ENCODE measurements around the gene HOXC13. TPM values are rescaled to one million over a fixed set of nuclear protein-coding genes. Genes with fewer than 3 reads are reported as not detected.

The HOXC13 gene
- total RNA-seq, 2 donors from 2014 or later: not detected

DNA sequence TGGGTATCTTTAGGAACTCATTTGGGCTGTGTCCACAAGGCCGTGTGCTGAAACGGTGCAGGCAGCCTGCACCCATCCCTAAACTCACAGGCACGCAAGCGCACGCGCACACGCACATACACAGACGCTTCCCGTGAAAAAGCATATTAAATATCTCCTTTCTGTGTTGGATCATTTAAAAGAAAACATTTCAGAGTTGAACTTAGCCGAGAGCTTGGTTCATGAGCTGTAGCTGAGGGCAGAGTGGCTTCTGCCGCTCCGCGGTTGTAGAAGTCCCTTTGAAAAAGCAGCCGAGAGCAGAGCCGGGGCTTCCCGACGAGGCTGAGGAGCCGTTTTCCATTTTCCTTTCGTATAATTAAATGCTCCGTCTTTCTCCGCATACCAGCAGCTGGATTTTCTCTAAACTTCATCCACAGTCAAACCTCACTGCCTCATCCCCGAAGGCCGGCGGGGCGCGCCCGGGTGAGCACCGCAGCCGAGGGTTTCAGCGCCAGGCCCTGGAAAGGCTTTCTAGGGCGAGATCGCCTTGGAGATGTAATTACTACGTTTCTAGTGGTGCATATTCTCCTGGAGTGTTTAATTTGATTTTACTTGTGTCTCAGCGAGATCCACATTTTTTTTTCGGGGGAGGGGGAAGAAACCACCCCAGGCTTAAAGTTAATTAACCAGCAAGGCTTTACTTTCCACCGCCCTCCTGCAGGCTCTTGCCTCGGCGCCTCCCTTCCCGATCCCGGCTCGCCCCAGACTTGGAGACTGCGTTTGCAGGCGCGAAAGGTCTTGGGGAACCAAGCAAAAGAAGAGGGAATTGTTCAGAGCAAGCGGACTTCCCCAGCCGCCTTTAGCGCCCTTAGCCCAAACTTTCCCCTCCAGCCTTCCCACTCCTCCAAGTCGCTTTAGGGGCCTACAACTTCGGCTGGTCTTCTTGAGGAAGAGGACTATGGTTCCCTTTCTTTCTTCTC is 3.0 kb upstream of the HOXC13 start:
- no peak for DNase-seq (ENCODE audit: low spot score in 2 of 2)
- no peak for ATAC-seq
- Mint-ChIP-seq H3K36me3 (peaks cover 0 to 6% of the 10 kb centered on the region in 2 donors), H3K9me3 (no peaks in the 10 kb centered on the region), H3K27ac (peak overlapping the region in 1 of 2 donors; percentile 50)

DNA sequence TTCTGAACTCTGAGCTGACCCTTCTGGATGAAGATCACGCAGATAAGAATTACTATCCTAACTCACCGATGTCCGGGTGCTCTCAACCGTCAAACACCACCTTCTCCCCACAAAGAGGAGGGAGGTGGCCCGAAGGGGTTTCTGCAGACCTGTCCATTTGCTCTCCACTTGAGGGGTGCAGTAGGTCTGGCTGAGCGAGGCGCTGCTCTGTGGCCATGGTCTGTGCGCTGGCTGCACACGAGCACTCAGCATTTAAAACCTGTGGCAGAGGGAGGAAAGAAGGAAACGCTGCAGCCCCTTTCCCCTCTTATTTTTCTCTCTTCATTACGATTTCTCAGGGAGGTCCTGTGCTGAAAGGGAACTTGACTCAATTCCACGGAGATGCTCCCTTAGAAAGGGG is 1.5 kb upstream of the HOXC13 start:
- ATAC-seq: no peak
- no peak for DNase-seq (ENCODE audit: low spot score in 2 of 2)
- Mint-ChIP-seq H3K36me3 (peaks cover 0 to 6% of the 10 kb centered on the region in 2 donors), H3K9me3 (no peaks in the 10 kb centered on the region), H3K27ac (no peak overlapping the region)

DNA sequence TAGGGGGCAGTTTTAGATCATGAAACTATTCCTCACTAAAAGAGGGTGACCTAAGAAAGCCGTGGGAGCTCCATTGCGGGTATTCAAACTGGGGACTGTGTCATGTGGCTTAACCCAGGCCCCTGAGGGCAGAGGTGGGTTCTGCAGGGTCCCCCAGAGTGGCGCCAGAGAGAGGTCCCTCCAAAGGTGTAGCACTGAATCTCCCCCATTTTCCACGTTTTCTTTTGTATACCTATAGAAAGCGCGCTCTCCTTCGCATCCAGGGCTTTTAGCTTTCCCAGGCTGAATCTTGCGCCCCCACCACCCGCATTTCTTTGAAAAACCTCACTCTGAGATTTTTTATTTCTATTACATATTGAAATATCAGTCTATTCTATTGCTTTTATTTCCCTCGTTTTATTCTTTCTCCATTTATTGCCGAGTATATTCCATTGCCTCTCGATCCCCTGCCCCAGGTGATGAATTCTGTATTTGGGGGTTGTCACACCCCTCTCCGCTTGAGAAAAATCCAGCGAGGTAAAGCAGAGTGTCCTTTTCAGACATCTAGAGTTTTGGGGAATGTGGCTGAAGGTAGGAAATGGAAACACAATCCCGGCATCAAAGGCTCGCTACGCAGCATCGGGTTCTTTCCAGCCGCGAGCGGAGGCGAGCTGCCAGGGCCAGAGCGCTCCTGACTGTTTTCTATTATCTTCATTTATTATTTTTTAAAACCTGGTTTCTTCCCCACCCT is 870 bp upstream of the HOXC13 start:
- peak overlapping the region in 1 of 2 donors; percentile 67 for H3K27ac Mint-ChIP-seq
- no peak for DNase-seq (ENCODE audit: low spot score in 2 of 2)
- no peak for ATAC-seq
- no peaks in the 10 kb centered on the region for H3K9me3 Mint-ChIP-seq
- peaks cover 0 to 6% of the 10 kb centered on the region in 2 donors for H3K36me3 Mint-ChIP-seq

DNA sequence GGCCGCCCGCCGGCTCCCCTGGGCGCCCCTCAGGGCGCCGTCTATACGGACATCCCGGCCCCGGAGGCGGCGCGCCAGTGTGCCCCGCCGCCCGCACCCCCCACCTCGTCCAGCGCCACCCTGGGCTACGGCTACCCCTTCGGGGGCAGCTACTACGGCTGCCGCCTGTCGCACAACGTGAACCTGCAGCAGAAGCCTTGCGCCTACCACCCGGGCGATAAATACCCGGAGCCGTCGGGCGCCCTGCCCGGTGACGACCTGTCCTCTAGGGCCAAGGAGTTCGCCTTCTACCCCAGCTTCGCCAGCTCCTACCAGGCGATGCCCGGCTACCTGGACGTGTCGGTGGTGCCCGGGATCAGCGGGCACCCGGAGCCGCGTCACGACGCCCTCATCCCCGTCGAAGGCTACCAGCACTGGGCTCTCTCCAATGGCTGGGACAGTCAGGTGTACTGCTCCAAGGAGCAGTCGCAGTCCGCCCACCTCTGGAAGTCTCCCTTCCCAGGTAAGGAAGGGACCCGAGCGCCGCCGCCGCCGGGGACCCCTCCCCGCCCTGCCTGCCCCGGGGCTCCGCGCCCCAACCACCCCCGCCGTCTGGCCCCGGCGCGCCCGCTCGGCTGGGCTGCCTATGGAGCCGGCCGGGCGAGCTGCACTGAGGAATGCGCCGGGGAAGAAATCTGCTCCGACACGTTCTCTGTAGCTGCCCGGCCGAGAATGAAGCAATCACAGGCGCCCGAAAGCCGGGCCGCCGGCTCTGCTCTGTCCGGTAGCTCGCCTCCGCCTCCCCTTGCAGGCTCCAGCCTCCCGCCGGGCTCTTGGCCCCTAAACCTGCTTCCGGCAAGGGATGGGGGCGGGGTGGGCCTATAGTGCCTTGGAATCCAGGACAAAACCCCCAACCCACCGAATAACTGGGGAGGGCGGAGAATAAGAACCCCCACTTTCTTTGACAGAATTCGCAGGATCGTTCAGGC is 794 bp downstream of the HOXC13 start:
- H3K36me3 Mint-ChIP-seq: no peaks in the 10 kb centered on the region
- H3K9me3 Mint-ChIP-seq: no peaks in the 10 kb centered on the region
- ATAC-seq: no peak
- no peak for DNase-seq (ENCODE audit: low spot score in 2 of 2)
- no peak overlapping the region for H3K27ac Mint-ChIP-seq

DNA sequence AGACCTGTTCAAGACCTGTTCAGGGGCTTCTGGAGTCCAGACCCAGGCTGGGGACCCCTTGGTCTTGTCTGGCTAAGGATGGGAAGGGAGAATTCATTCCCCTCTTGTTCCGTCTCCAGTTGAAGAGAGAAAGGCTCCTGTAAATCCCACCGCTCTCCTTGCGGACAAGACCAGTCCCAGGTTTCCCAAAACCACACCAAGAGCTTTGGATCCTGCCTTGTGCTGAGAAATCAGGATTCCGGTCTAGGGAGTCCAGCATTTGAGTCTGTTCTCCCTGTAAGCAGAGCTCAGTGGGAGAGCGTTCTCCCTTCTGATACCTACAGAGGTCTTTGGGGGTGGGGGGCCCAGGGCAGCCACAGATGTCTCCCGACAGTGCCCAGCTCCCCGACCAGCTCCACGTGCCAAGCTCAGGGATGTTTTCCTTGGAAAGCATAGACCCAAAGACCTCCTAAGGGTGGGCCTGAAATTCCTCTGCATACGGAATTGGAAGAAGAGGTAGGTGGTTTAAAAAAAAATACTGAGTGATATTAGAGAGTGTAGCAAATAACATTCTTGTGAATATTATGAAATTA is 1.9 kb downstream of the HOXC13 start:
- H3K27ac Mint-ChIP-seq: no peak overlapping the region
- no peaks in the 10 kb centered on the region for H3K36me3 Mint-ChIP-seq
- H3K9me3 Mint-ChIP-seq: no peaks in the 10 kb centered on the region

GRCh38 chr12:53941187-53941586 is 2.6 kb downstream of the HOXC13 start:
- H3K27ac Mint-ChIP-seq: no peak overlapping the region
- ATAC-seq: no peak

More for the DNA sequence above, 1.9 kb downstream of the HOXC13 start:
- DNase-seq (ENCODE audit: low spot score in 2 of 2) (no peak), ATAC-seq (no peak)

DNA sequence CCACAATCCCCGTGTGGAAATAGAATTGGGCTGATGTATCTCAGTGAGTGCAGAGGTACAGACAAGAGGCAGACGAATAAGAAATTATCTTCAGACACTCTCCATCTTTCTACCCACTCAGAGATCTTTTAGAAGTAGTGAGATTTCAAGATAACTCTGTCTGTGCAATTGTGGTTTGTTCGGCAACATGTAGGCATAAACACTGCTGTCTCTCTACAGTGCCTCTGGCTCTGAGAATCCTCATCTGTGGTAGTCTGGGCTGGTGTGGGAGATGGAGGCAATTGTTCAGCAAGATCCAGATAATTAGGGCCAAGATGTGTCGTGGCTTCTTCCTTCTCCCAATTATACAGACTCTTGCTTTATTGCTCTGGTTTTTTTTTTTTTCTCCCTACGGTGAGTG is 3.1 kb downstream of the HOXC13 start:
- peaks cover 0 to 6% of the 10 kb centered on the region in 2 donors for H3K36me3 Mint-ChIP-seq

More at GRCh38 chr12:53941187-53941586, 2.6 kb downstream of the HOXC13 start:
- H3K9me3 Mint-ChIP-seq: no peaks in the 10 kb centered on the region
- H3K36me3 Mint-ChIP-seq: peaks cover 0 to 6% of the 10 kb centered on the region in 2 donors
- no peak for DNase-seq (ENCODE audit: low spot score in 2 of 2)

DNA sequence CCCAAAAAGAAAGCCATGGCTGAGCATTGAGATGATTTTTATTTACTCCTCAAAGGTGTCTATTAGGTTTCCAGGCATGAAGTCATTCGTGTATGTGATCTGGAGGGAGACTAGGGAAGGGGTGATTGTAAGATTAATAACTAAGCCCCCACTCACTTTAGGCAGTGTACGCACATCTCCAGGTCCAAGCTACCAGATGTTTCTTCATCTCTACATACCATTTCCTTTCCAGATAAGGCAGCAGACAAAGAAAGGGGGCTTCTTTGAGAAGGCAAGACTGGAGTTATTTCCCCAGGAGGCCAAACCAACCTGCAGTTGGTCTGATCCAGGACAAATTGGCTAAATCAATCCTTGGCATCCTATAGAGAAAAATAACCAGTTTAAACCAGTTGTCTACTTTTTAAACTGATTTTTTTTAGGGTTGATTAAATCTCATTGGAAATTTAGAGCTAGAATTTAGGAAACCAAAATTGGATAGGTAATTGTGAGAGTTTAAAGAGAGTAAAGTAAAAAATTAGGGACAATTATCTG is 3.9 kb downstream of the HOXC13 start:
- no peak overlapping the region for H3K27ac Mint-ChIP-seq
- ATAC-seq (no peak), DNase-seq (ENCODE audit: low spot score in 2 of 2) (no peak)
- peaks cover 0 to 6% of the 10 kb centered on the region in 2 donors for H3K36me3 Mint-ChIP-seq
- no peaks in the 10 kb centered on the region for H3K9me3 Mint-ChIP-seq

More for the DNA sequence above, 3.1 kb downstream of the HOXC13 start:
- H3K27ac Mint-ChIP-seq: no peak overlapping the region
- no peak for ATAC-seq
- H3K9me3 Mint-ChIP-seq: no peaks in the 10 kb centered on the region
- DNase-seq (ENCODE audit: low spot score in 2 of 2): no peak

- DNase-seq (ENCODE audit: low spot score in 2 of 2) (no peak), ATAC-seq (no peak)
- no peak overlapping the region for H3K27ac Mint-ChIP-seq
- no peaks in the 10 kb centered on the region for H3K9me3 Mint-ChIP-seq
- H3K36me3 Mint-ChIP-seq: peaks cover 0 to 6% of the 10 kb centered on the region in 2 donors
Measured at GRCh38 chr12:53944209-53944608, 5.6 kb downstream of the HOXC13 start.

DNA sequence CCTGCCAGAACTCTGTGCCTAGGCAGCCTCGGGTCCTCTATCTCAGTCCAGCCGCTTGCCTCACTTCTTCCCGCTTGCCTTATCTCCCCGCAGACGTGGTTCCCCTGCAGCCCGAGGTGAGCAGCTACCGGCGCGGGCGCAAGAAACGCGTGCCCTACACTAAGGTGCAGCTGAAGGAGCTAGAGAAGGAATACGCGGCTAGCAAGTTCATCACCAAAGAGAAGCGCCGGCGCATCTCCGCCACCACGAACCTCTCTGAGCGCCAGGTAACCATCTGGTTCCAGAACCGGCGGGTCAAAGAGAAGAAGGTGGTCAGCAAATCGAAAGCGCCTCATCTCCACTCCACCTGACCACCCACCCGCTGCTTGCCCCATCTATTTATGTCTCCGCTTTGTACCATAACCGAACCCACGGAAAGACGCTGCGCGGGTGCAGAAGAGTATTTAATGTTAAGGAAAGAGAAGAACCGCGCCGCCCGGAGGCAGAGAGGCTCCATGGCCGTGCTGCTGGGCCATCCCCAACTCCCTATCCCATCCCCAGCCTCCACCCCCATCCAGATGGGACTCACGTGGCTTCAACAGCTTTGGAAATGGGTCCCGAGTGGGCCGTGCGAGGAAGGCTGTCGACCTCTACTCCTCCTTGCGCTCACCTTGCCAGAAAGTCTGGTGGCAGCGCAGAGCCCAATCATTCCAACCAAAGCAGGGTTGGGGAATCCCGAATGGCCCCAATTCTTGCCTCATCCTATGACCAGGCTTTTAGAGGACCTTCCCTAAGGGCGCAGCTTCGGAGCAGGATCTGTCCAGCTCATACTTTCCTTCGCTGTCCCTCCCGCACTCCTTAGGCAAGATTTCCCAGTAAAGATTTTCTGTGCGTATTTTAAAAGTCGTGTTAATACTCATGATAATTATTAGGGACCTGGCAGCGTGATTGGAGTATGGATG is 6.5 kb downstream of the HOXC13 start:
- ATAC-seq: no peak
- peaks cover 0 to 6% of the 10 kb centered on the region in 2 donors for H3K36me3 Mint-ChIP-seq
- DNase-seq (ENCODE audit: low spot score in 2 of 2): no peak
- H3K9me3 Mint-ChIP-seq: no peaks in the 10 kb centered on the region
- no peak overlapping the region for H3K27ac Mint-ChIP-seq

GRCh38 chr12:53947743-53948142 is 9.1 kb downstream of the HOXC13 start:
- ATAC-seq (no peak), DNase-seq (ENCODE audit: low spot score in 2 of 2) (no peak)
- Mint-ChIP-seq H3K9me3 (no peaks in the 10 kb centered on the region), H3K27ac (no peak overlapping the region), H3K36me3 (peaks cover 0 to 20% of the 10 kb centered on the region in 2 donors)

- Mint-ChIP-seq H3K9me3 (no peaks in the 10 kb centered on the region), H3K27ac (no peak overlapping the region), H3K36me3 (peaks cover under 1 to 28% of the 10 kb centered on the region in 2 donors)
- ATAC-seq: no peak
- DNase-seq (ENCODE audit: low spot score in 2 of 2): no peak
Measured at GRCh38 chr12:53948650-53949593, 10.3 kb downstream of the HOXC13 start.

- Mint-ChIP-seq H3K27ac (no peak overlapping the region), H3K36me3 (peaks cover 5 to 32% of the 10 kb centered on the region in 2 donors), H3K9me3 (no peaks in the 10 kb centered on the region)
- ATAC-seq (no peak), DNase-seq (ENCODE audit: low spot score in 2 of 2) (no peak)
Measured at GRCh38 chr12:53949631-53950436, 11.2 kb downstream of the HOXC13 start.
